ENCODE data around the gene KRTAP1-5.
A peak's percentile ranks its signal among the peaks of the same experiment; 100 is the strongest.
"Not testable (repeated sequence)": the region's sequence is repeated elsewhere in the genome, so short reads cannot be mapped to it uniquely, and the experiment has no call there.

KRTAP1-5 gene

DNA sequence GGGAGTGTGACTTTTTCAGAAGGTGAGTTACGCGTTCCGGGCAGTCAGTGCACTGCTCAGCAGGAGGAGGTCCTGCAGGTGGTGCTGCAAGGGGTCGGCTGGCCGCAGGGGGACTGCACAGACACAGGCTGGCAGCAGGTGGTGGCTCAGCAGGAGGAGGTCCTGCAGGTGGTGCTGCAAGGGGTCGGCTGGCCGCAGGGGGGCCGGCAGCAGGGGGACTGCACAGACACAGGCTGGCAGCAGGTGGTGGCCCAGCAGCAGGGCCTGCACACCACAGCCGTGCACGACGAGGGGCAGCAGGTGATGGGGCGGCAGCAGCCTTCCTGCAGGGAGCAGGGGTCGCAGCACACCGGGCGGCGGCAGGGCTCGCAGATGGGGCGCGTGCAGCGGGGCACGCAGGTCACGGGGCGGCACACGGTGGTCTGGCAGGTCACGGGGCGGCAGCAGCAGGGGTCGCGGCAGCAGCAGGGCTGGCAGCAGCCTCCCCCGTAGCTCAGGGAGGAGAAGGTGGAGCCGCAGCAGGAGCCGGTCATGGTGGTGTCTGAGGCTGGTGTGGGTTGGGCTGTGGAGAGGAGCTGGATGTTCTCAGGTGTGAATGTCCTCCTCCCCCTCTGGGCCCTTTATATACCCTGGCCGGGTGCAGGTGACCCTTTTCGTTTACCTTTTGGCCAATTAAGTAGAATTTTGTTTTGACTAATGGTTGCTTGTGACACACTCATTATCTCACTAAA is 19.9 kb upstream of the KRTAP1-5 start, which contains the start of gene KRTAP2-1:
Gene KRTAP2-1 (minus strand): TSS at position 582 of the 731 bp plus-strand sequence. CDS start 49 bp downstream, at position 533.
- DNase-seq = not testable (repeated sequence)

DNA sequence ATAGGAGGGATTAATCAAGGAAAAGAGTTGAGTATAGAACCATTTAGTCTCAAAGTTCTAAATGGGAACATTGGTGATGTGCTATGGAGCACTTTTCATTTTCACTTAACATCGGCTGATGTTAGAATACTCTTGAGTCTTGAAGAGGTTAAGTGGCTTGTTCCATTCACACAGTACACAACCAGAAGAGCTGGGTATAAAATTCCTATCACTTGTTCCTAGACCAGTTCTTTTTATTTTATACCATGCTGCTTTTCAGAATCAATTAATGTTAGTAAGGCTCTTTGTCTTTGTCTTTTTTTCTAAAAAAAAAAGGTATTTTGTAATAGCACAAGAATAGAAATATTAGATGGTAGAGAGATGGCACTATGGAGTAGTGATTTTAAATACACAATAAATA is 15.9 kb upstream of the KRTAP1-5 start:
- no peak for DNase-seq

- not testable (repeated sequence) for DNase-seq
Observed at GRCh38 chr17:41040783-41041571, 14.0 kb upstream of the KRTAP1-5 start, which contains the start of gene KRTAP1-1. TSS of gene KRTAP1-1 (minus strand) at chr17:41041450. CDS start at chr17:41041397, 53 bp downstream.

GRCh38 chr17:41037853-41038350 is 10.9 kb upstream of the KRTAP1-5 start:
- no peak for DNase-seq

- not testable (repeated sequence) for DNase-seq
Observed at GRCh38 chr17:41034346-41034935, 7.4 kb upstream of the KRTAP1-5 start, which contains the start of gene KRTAP1-3. TSS of gene KRTAP1-3 (minus strand) at chr17:41034874. CDS start at chr17:41034821, 53 bp downstream.

- no peak for DNase-seq
Observed at GRCh38 chr17:41029633-41030245, 2.7 kb upstream of the KRTAP1-5 start, which contains the start of gene KRTAP1-4. TSS of gene KRTAP1-4 (minus strand) at chr17:41030195. CDS start at chr17:41030078, 117 bp downstream.

DNA sequence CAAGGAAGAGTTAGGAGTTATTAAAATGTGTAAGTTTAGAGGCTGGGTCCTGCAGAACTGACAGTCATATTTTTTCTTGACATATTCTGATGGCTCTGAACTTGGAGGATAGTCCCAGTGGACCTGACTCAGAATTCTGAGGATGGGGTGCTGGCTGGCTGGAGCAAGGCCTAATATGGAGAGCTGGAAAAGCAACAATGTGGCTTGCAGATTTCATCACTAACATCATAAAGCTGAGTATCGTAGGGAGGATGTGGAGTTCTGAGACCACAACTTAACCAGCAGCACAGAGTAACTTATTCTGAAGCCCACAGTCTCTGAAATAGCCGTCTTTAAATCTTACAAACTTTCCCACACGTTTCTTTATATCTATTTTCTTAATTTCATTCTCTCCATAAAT is 2.3 kb downstream of the KRTAP1-5 start:
- peak; percentile 73 for DNase-seq

GRCh38 chr17:41020336-41020735 is 6.7 kb downstream of the KRTAP1-5 start:
- no peak for DNase-seq

DNA sequence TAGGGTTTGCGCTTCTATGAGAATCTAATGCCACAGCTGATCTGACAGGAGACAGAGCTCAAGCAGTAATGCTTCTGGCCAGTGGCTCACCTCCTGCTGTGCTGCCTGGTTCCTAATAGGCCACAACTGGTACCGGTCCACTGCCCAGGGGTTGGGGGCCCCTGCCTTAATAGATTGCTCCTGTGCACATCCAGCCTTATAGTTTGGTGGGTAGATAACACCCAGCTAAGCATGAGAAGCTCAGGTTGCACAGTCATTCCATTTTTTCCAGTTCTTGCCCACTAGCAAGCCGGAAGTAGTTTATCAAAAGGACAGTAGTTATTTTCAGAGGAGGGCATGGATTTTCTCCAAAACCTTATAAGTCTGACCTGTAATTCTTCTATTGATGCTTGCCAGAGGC is 7.6 kb downstream of the KRTAP1-5 start:
- DNase-seq = no peak

GRCh38 chr17:41018541-41018940 is 8.5 kb downstream of the KRTAP1-5 start:
- no peak for DNase-seq

DNA sequence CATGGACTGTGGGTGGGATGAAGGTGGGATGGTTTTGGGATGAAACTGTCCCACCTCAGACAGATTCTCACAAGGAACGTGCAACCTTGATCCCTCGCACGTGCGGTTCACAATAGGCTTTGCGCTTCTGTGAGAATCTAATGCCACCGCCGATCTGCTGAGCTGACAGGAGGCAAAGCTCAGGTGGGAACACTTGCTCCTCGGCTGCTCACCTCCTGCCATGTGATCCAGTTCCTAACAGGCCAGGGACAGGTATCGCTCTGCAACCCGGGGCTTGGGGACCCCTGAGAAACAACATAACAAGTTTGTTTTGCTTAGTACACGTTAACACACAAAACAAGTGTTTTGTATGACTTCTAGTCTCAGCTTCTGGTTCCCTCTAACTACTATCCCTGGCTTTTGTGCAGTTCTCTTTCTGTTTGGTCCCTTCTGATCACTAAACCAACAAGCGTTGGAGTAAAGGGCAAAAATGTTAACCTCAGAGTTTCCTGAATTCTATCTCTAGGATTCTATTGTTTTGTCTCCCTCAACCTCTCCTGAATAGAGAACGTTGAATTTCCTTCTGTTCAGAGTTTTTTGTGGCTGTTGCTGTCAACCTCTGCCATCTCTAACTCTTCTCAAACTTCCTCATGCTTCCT is 10.3 kb downstream of the KRTAP1-5 start:
- no peak for DNase-seq

GRCh38 chr17:41015454-41015853 is 11.6 kb downstream of the KRTAP1-5 start:
- no peak for DNase-seq

DNA sequence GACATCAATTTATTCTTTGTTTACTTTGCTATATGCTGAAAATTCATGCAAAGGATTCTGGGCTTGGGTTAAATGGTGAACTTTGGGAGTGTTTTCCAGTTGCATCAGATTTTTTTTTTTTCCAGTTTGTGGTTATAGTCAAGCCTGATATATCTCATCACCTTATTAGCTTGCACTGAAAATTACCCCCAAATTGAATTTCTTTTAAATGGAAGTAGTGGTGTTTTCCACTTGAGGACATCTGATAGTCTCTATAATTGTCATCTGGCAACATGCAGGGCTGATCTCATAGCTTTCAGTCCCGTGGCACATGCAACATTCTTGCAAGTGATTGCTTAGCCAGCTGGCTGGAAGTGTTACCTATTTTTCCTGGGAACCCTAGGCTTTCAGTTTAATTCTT is 13.4 kb downstream of the KRTAP1-5 start:
- peak; percentile 58 for DNase-seq

GRCh38 chr17:41013181-41013580 is 13.8 kb downstream of the KRTAP1-5 start:
- no peak for DNase-seq

- no peak for DNase-seq
Observed at GRCh38 chr17:41012326-41013120, 14.5 kb downstream of the KRTAP1-5 start.

DNA sequence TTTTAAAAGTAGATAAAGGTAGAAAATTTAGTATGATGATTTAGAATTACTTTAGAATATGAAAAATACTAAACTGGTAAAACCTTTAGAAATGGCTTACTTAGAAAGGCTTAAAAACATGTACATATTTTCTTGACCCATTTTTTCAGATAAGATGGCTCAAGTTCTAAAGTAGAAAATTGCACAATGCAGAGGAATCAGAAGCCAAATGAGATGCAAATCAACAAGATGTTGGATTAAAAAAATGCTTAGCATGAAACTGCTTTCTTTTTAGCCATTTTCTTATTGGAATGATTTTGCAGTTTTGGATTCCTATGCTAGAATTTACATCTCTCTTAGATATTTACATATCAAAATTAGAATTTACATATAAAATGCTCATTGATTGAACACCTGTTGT is 16.6 kb downstream of the KRTAP1-5 start:
- no peak for DNase-seq

DNA sequence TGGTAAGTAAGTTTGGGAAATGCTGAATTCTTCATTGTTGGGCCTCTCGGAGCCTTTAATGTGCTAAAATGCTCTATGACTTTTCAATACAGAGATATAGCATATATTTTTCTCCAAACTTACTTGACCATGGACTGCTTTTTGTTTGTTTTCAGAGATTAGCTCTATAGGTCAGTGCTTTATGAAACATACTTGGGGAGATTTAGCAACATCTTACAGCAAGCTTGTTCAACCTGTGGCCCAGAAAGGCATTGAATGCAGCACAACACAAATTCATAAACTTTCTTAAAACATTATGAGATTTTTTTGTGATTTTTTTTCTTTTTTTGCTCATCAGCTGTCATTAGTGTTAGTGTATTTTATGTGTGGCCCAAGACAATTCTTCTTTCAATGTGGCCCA is 17.1 kb downstream of the KRTAP1-5 start:
- no peak for DNase-seq

GRCh38 chr17:41009301-41009760 is 17.7 kb downstream of the KRTAP1-5 start:
- no peak for DNase-seq

GRCh38 chr17:41008811-41009210 is 18.2 kb downstream of the KRTAP1-5 start, which contains the start of gene KRTAP3-1:
TSS of gene KRTAP3-1 (minus strand) at chr17:41009128. CDS start at chr17:41009074, 54 bp downstream.
- DNase-seq = no peak

DNA sequence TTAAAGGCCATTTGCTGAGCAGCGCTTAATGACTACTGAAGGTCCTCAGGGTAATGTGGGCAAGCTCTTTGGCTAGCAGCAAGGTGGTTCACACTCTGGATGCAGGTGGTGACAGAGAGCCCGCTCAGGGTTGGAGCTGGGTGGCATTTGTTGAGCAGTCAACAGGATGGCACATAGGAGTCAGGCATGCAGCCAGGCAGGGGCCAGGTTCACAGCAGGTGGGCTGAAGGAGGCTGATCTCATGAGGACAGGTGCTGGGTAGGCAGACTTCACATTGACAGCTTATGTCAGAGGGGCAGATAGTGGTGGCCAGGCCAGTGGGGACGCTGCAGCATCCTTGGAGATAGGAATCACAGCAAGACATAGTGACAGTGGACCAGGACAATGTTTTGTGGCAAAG is 22.6 kb downstream of the KRTAP1-5 start:
- no peak for DNase-seq

DNA sequence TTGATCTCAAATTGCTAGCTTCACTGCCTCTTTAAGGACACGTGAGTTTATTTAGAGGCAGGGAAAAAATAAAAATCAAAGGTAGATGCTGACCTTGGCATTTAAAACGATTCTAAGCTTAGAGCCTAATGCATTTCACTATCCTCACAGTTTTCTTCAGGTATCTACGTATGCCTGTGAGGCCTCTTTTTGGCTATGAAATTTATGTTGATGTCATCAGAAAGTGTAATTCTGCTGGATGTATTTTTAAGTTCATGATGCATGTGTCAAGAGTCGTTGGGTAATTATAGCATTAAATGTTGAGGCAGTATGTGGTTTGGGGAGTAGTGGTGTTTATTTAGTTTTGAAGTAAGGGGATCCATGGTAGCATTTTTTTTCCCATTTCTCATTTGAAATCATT is 23.1 kb downstream of the KRTAP1-5 start:
- no peak for DNase-seq
